ENCODE data around the gene RPL13A. TPM values are rescaled to one million over a fixed set of nuclear protein-coding genes. Genes with fewer than 3 reads are reported as not detected.
A peak's percentile ranks its signal among the peaks of the same experiment; 100 is the strongest.

Gene RPL13A
- total and polyA plus RNA-seq, 9 of the 15 experiments (the other 6 are each of a cell fraction or from before 2014, with no cell fraction given), result 1,744 to 5,482 (median 2,949) TPM

- no peak overlapping the region for H3K9ac ChIP-seq (ENCODE audit: insufficient read depth in 1 of 2, low read depth in 2 of 2, low read length in 2 of 2)
- CTCF ChIA-PET (ENCODE audit: low intra/inter-chr PET ratio), result no interaction called here
- intact Hi-C loops (cut with micrococcal nuclease), result no loop called here
- no peak overlapping the region for H3K4me3 ChIP-seq
- no peaks in the 10 kb centered on the region for H3K27me3 ChIP-seq (ENCODE audit: control insufficient read depth in 2 of 2, insufficient read depth in 2 of 2, low read length in 2 of 2)
- peaks cover 36% of the 10 kb centered on the region for H4K20me1 ChIP-seq (replicated peaks; ENCODE audit: control insufficient read depth, insufficient read depth, low read length)
- peak overlapping the region; percentile 42 for H3K27ac ChIP-seq (ENCODE audit: extremely low read depth, low read depth, low read length)
- BruUV-seq (replicated peaks), result no TSS peak
- peaks cover 63% of the 10 kb centered on the region for H3K36me3 ChIP-seq (ENCODE audit: control insufficient read depth, insufficient read depth, low read length)
- H3K9me1 ChIP-seq (ENCODE audit: control insufficient read depth, insufficient read depth, low read length), result no peaks in the 10 kb centered on the region
- H3K79me2 ChIP-seq (ENCODE audit: control insufficient read depth, insufficient read depth, low read length), result peaks cover 54% of the 10 kb centered on the region
- peaks cover 19 to 26% of the 10 kb centered on the region in 2 experiments; a peak in 4 of 5 replicates for H3K4me1 ChIP-seq (replicated peaks in 1 of 2; ENCODE audit: control insufficient read depth in 2 of 2, insufficient read depth in 2 of 2, low read length in 2 of 2)
- in situ Hi-C loops (cut with MboI), result loop anchor here (10.0 kb wide), 1 partner anchor 382 kb away; the partner anchor contains the start of genes AKT1S1 and TBC1D17
- FAIRE-seq (peak; percentile 66), ATAC-seq (peak; percentile 21), DNase-seq (ENCODE audit: extremely low read depth in 1 of 4, low spot score in 3 of 4) (peak in 3 of 4 experiments; percentile 4 to 73 (median 26))
- POLR2A ChIA-PET, result interaction anchor here (0.6 to 1.4 kb wide), 6 partner anchors 9 to 192 kb away, joined by 3 to 5 read pairs (median 4); no protein-coding TSS in a partner anchor
- no peak overlapping the region for H3K4me2 ChIP-seq (ENCODE audit: insufficient read depth, low read length)
- H3K9me3 ChIP-seq (replicated peaks; ENCODE audit: control insufficient read depth, insufficient read depth, low read depth, low read length), result no peaks in the 10 kb centered on the region
- H2AFZ ChIP-seq (ENCODE audit: low read depth, low read length), result no peak overlapping the region
- 21% methylated on average over 12 of the region's 12 CpGs for WGBS (ENCODE audit: insufficient coverage, low coverage, missing lambda C conversion rate)
- TF ChIP-seq, protein P1, sequence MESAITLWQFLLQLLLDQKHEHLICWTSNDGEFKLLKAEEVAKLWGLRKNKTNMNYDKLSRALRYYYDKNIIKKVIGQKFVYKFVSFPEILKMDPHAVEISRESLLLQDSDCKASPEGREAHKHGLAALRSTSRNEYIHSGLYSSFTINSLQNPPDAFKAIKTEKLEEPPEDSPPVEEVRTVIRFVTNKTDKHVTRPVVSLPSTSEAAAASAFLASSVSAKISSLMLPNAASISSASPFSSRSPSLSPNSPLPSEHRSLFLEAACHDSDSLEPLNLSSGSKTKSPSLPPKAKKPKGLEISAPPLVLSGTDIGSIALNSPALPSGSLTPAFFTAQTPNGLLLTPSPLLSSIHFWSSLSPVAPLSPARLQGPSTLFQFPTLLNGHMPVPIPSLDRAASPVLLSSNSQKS (CRISPR knock-in tag; IDR thresholded peaks at IDR 0.05), result peak; percentile 11; the same call in 1 of the 2 replicates
- TF ChIP-seq PTBP1 (IDR thresholded peaks at IDR 0.05; ENCODE audit: low read depth, low read length), result 0 out of 2 replicates have a peak, but pooled peaks have one; percentile 41
- TF ChIP-seq, protein P2, sequence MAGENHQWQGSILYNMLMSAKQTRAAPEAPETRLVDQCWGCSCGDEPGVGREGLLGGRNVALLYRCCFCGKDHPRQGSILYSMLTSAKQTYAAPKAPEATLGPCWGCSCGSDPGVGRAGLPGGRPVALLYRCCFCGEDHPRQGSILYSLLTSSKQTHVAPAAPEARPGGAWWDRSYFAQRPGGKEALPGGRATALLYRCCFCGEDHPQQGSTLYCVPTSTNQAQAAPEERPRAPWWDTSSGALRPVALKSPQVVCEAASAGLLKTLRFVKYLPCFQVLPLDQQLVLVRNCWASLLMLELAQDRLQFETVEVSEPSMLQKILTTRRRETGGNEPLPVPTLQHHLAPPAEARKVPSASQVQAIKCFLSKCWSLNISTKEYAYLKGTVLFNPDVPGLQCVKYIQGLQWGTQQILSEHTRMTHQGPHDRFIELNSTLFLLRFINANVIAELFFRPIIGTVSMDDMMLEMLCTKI (IDR thresholded peaks at IDR 0.05; ENCODE audit: partially characterized antibody), result no peak
- TF ChIP-seq CCNT2 (IDR thresholded peaks at IDR 0.05; ENCODE audit: borderline replicate concordance, extremely low read depth, insufficient read length, low read depth, low read length), result peak; percentile 67
- TF ChIP-seq THRA (IDR thresholded peaks at IDR 0.05), result no peak
- no peak for TF ChIP-seq SRSF1 (IDR thresholded peaks at IDR 0.05; ENCODE audit: low read depth, low read length)
- peak in 1 of 2 experiments; percentile 18; a peak in 1 of 4 replicates for TF ChIP-seq MAZ (CRISPR knock-in tag; conservative IDR thresholded peaks at IDR 0.05 in 1 of 2, IDR thresholded peaks at IDR 0.05 in 1 of 2)
- TF ChIP-seq, protein P3, sequence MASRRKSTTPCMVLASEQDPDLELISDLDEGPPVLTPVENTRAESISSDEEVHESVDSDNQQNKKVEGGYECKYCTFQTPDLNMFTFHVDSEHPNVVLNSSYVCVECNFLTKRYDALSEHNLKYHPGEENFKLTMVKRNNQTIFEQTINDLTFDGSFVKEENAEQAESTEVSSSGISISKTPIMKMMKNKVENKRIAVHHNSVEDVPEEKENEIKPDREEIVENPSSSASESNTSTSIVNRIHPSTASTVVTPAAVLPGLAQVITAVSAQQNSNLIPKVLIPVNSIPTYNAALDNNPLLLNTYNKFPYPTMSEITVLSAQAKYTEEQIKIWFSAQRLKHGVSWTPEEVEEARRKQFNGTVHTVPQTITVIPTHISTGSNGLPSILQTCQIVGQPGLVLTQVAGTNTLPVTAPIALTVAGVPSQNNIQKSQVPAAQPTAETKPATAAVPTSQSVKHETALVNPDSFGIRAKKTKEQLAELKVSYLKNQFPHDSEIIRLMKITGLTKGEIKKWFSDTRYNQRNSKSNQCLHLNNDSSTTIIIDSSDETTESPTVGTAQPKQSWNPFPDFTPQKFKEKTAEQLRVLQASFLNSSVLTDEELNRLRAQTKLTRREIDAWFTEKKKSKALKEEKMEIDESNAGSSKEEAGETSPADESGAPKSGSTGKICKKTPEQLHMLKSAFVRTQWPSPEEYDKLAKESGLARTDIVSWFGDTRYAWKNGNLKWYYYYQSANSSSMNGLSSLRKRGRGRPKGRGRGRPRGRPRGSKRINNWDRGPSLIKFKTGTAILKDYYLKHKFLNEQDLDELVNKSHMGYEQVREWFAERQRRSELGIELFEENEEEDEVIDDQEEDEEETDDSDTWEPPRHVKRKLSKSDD (conservative IDR thresholded peaks at IDR 0.05; ENCODE audit: low read length), result no peak
- no peak for TF ChIP-seq ZFP36 (IDR thresholded peaks at IDR 0.05; ENCODE audit: low read depth, low read length, partially characterized antibody)
- 0 out of 2 replicates have a peak, but pooled peaks have one; percentile 57 for TF ChIP-seq FOXK1 (CRISPR knock-in tag; IDR thresholded peaks at IDR 0.05; ENCODE audit: borderline replicate concordance)
- TF ChIP-seq ERF (CRISPR knock-in tag; IDR thresholded peaks at IDR 0.05), result peak; percentile 97
These were observed 5.4 kb downstream of the RPL13A start for GRCh38 chr19:49492573-49493405.
